GM15510 (cell line): ENCODE measurements around the gene RSPH1.

Experiments used
- POLR2A ChIP-seq: IDR thresholded peaks from 3 replicates; pipeline ENCODE4 v1.6.1; 2011; ENCODE audit warnings: borderline replicate concordance; ENCODE audit not compliant: insufficient read length; ENCODE audit errors: extremely low read depth

The RSPH1 gene

GRCh38 chr21:42509244-42509643 lies 13.2 kb upstream of the RSPH1 start:
- TF ChIP-seq POLR2A = no peak

- TF ChIP-seq POLR2A = no peak
Observed at GRCh38 chr21:42508371-42508770, 12.3 kb upstream of the RSPH1 start.

- no peak for TF ChIP-seq POLR2A
Observed at GRCh38 chr21:42507418-42507817, 11.4 kb upstream of the RSPH1 start.

- TF ChIP-seq POLR2A = no peak
Observed at GRCh38 chr21:42505090-42505726, 9.2 kb upstream of the RSPH1 start.

- no peak for TF ChIP-seq POLR2A
Observed at GRCh38 chr21:42503711-42504110, 7.7 kb upstream of the RSPH1 start.

- no peak for TF ChIP-seq POLR2A
Observed at GRCh38 chr21:42500736-42501135, 4.7 kb upstream of the RSPH1 start.

- no peak for TF ChIP-seq POLR2A
Observed at GRCh38 chr21:42500225-42500624, 4.2 kb upstream of the RSPH1 start.

GRCh38 chr21:42499444-42500112 lies 3.6 kb upstream of the RSPH1 start:
- no peak for TF ChIP-seq POLR2A

- no peak for TF ChIP-seq POLR2A
Observed at GRCh38 chr21:42498012-42498411, 2.0 kb upstream of the RSPH1 start.

- TF ChIP-seq POLR2A = no peak
Observed at GRCh38 chr21:42496839-42497202, 797 bp upstream of the RSPH1 start.

GRCh38 chr21:42495765-42496119 lies 282 bp downstream of the RSPH1 start:
- TF ChIP-seq POLR2A = no peak

GRCh38 chr21:42495027-42495426 lies 997 bp downstream of the RSPH1 start:
- no peak for TF ChIP-seq POLR2A

GRCh38 chr21:42493109-42494060 lies 2.6 kb downstream of the RSPH1 start:
- no peak for TF ChIP-seq POLR2A

GRCh38 chr21:42492201-42492600 lies 3.8 kb downstream of the RSPH1 start:
- TF ChIP-seq POLR2A = no peak

- no peak for TF ChIP-seq POLR2A
Observed at GRCh38 chr21:42491328-42491727, 4.7 kb downstream of the RSPH1 start.
